Spleen (tissue), 7 donors: Measurements from ENCODE around the gene AIG1.

Experiments used
- POLR2A ChIP-seq, 3 donors: fragments of 450-650 bp; IDR thresholded peaks; one replicate each; pipeline ENCODE4 v1.5.1; 2017; ENCODE audit warnings: antibody characterized with exemption in 3 of 3, mild to moderate bottlenecking in 1 of 3
- POLR2AphosphoS5 ChIP-seq, 3 donors: sonication (generic); formaldehyde crosslinking; IDR thresholded peaks; one replicate each; pipeline ENCODE4 v1.5.1; 2017; ENCODE audit warnings: antibody characterized with exemption in 3 of 3
- TF ChIP-seq, protein P1 (sequence below), 11 experiments: fragments of 200-600 bp in 7 of 11; fragments of 450-650 bp in 4 of 11; sonication (generic) in 4 of 11; IDR thresholded peaks in 8 of 11; conservative IDR thresholded peaks in 3 of 11; 1 replicate in 7 of 11; 2 replicates in 4 of 11; pipeline versions ENCODE4 v1.4.0 to v1.8.0; 2016 to 2021; ENCODE audit warnings: antibody characterized with exemption in 11 of 11, inconsistent platforms in 4 of 11, mild to moderate bottlenecking in 1 of 11
- donor health status: DM: no; HTN: no; CAD: no; lungs with moderate emphysema.
- donor health status: DM: no; HTN: no; CAD: no.
- donor health status: DM: no; HTN: no; CAD: no.

- TF ChIP-seq, protein P1, sequence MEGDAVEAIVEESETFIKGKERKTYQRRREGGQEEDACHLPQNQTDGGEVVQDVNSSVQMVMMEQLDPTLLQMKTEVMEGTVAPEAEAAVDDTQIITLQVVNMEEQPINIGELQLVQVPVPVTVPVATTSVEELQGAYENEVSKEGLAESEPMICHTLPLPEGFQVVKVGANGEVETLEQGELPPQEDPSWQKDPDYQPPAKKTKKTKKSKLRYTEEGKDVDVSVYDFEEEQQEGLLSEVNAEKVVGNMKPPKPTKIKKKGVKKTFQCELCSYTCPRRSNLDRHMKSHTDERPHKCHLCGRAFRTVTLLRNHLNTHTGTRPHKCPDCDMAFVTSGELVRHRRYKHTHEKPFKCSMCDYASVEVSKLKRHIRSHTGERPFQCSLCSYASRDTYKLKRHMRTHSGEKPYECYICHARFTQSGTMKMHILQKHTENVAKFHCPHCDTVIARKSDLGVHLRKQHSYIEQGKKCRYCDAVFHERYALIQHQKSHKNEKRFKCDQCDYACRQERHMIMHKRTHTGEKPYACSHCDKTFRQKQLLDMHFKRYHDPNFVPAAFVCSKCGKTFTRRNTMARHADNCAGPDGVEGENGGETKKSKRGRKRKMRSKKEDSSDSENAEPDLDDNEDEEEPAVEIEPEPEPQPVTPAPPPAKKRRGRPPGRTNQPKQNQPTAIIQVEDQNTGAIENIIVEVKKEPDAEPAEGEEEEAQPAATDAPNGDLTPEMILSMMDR (IDR thresholded peaks at IDR 0.05 in 8 of 11, conservative IDR thresholded peaks at IDR 0.05 in 3 of 11), result no peak
- TF ChIP-seq POLR2AphosphoS5 (IDR thresholded peaks at IDR 0.05) (no peak), POLR2A (IDR thresholded peaks at IDR 0.05) (no peak)
Measured at GRCh38 chr6:143123081-143123480, 62.4 kb downstream of the AIG1 start.
